Measurements from ENCODE around the gene CELA1.

GRCh38 chr12:51320695-51321320, 25.7 kb downstream of the CELA1 start:
- TF ChIP-seq CTCF (IDR thresholded peaks at IDR 0.05; ENCODE audit: insufficient read depth, low read depth, low read length) = no peak
- no peak for TF ChIP-seq EZH2 (IDR thresholded peaks at IDR 0.05; ENCODE audit: insufficient read depth, low read length)
